ENCODE results near the gene TMEM212. TPM values are rescaled to one million over a fixed set of nuclear protein-coding genes. Genes with fewer than 3 reads are reported as not detected.

The TMEM212 gene
- total and polyA plus RNA-seq, 9 of the 15 experiments (the other 6 are each of a cell fraction or from before 2014, with no cell fraction given), result not detected

- no peak for TF ChIP-seq SMARCB1 (IDR thresholded peaks at IDR 0.05; ENCODE audit: insufficient read length, low read depth)
- peak; percentile 39; the same call in 1 of the 2 replicates for TF ChIP-seq ADNP (tag; IDR thresholded peaks at IDR 0.05)
- no peak for TF ChIP-seq TSHZ1 (CRISPR knock-in tag; IDR thresholded peaks at IDR 0.05)
- TF ChIP-seq BCL6 (CRISPR knock-in tag; IDR thresholded peaks at IDR 0.05), result no peak
- peak; percentile 82 for TF ChIP-seq SMARCE1 (IDR thresholded peaks at IDR 0.05)
- no peak for TF ChIP-seq ZNF184 (CRISPR knock-in tag; IDR thresholded peaks at IDR 0.05)
- TF ChIP-seq TSC22D4 (tag; IDR thresholded peaks at IDR 0.05), result no peak
- TF ChIP-seq NFRKB (IDR thresholded peaks at IDR 0.05; ENCODE audit: low read depth), result 0 out of 2 replicates have a peak, but pooled peaks have one; percentile 32
- no peak for TF ChIP-seq POLR2B (IDR thresholded peaks at IDR 0.05; ENCODE audit: low read depth, partially characterized antibody)
- TF ChIP-seq BRF1 (IDR thresholded peaks at IDR 0.05; ENCODE audit: borderline replicate concordance, extremely low read depth, insufficient read length), result no peak
- TF ChIP-seq, protein P1, sequence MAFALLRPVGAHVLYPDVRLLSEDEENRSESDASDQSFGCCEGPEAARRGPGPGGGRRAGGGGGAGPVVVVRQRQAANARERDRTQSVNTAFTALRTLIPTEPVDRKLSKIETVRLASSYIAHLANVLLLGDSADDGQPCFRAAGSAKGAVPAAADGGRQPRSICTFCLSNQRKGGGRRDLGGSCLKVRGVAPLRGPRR (CRISPR knock-in tag; IDR thresholded peaks at IDR 0.05), result no peak
- TF ChIP-seq CCNT2 (IDR thresholded peaks at IDR 0.05; ENCODE audit: borderline replicate concordance, extremely low read depth, insufficient read length, low read depth, low read length), result peak; percentile 58
- TF ChIP-seq PCBP2 (IDR thresholded peaks at IDR 0.05; ENCODE audit: low read depth, low read length, poor library complexity, severe bottlenecking), result no peak
- peak; percentile 42; the same call in 1 of the 2 replicates for TF ChIP-seq STAT5A (IDR thresholded peaks at IDR 0.05; ENCODE audit: borderline replicate concordance, low read length)
- no peak for TF ChIP-seq ZNF830 (CRISPR knock-in tag; IDR thresholded peaks at IDR 0.05)
- TF ChIP-seq UBTF (IDR thresholded peaks at IDR 0.05; ENCODE audit: borderline replicate concordance in 1 of 2, low read depth in 2 of 2, low read length in 2 of 2), result 0 out of 4 replicates have a peak, but pooled peaks of 1 of the 2 experiments have one; percentile 32
- TF ChIP-seq LARP7 (IDR thresholded peaks at IDR 0.05), result no peak
- no peak for TF ChIP-seq TCF7L2 (IDR thresholded peaks at IDR 0.05; ENCODE audit: low read depth, low read length)
- TF ChIP-seq RNF2 (IDR thresholded peaks at IDR 0.05), result peak; percentile 58; the same call in 1 of the 2 replicates
- TF ChIP-seq, protein P2, sequence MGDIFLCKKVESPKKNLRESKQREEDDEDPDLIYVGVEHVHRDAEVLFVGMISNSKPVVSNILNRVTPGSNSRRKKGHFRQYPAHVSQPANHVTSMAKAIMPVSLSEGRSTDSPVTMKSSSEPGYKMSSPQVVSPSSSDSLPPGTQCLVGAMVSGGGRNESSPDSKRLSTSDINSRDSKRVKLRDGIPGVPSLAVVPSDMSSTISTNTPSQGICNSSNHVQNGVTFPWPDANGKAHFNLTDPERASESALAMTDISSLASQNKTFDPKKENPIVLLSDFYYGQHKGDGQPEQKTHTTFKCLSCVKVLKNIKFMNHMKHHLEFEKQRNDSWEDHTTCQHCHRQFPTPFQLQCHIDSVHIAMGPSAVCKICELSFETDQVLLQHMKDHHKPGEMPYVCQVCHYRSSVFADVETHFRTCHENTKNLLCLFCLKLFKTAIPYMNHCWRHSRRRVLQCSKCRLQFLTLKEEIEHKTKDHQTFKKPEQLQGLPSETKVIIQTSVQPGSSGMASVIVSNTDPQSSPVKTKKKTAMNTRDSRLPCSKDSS (IDR thresholded peaks at IDR 0.05; ENCODE audit: low read depth, partially characterized antibody), result no peak
These were observed 36.7 kb upstream of the TMEM212 start (continued) for GRCh38 chr3:171806200-171807128.
